ENCODE data around the gene ITPR2. TPM values are rescaled to one million over a fixed set of nuclear protein-coding genes. Genes with fewer than 3 reads are reported as not detected.

ITPR2 gene
- total and polyA plus RNA-seq, 4 donors, result 1.5 to 84.8 (median 21.8) TPM

DNA sequence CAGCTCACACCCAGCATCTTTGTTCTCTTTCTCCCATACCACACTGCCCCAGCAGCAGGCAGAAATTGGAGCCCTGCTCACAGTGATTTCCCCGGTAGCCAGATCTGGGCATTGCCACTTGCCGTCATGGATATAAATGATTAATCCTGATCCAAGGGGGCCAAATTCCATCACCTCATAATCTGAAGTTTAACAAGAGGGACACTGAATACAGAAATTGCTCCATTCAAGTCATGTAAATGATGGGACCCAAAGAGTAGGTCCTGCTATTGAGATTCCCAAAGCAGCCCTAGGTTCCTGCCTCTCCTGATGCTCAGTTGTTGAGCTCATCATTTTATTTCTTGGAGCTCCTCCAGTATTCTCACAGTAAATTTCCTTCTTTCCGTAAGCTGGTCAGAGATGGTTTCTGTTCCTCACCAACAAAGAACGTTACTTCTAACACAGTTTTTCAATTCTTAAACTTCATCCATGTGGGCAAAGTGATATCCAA, 11.7 kb downstream of the ITPR2 start:
- no peak for DNase-seq
- 88 to 91% methylated on average over 4 of the region's 4 CpGs for WGBS, 2 donors
- ATAC-seq (ENCODE audit: low FRiP score), result no peak
- Histone ChIP-seq H3K27ac (ENCODE audit: low read depth in 1 of 2, low read length in 2 of 2) (no peak overlapping the region), H3K9me3 (ENCODE audit: control insufficient read depth, low read length) (no peaks in the 10 kb centered on the region), H3K4me3 (ENCODE audit: low read length in 2 of 2) (no peak overlapping the region), H3K4me1 (ENCODE audit: control insufficient read depth in 1 of 2, insufficient read depth in 2 of 2, low read length in 2 of 2) (no peaks in the 10 kb centered on the region), H3K36me3 (ENCODE audit: control insufficient read depth in 1 of 2, insufficient read depth in 2 of 2, low read length in 1 of 2) (no peaks in the 10 kb centered on the region), H3K27me3 (ENCODE audit: control insufficient read depth in 1 of 2, insufficient read depth in 2 of 2, low read length in 1 of 2) (no peaks in the 10 kb centered on the region)
- intact Hi-C loops (cut with DNase I), result no loop called here

DNA sequence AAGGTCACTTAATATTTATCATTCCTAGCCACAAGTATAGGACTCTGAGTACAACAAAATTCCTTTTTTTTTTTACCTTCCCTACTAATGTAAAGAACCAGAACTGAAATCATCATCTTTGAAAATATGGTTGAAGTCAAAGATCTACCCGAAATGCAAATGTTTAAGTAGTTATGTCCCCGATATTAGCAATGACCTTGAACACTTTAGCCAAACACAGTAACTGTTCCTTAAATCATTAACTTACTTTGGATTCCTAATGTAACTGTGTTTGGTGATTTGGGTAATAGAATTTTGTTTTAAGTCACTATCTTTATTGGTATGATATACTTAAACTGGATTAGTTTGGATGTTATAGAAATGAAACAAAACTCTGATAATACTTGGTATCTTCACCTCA, 14.4 kb downstream of the ITPR2 start:
- DNase-seq (no peak), ATAC-seq (ENCODE audit: low FRiP score) (no peak)
- H3K27me3 ChIP-seq (ENCODE audit: control insufficient read depth in 1 of 2, insufficient read depth in 2 of 2, low read length in 1 of 2), result no peaks in the 10 kb centered on the region
- intact Hi-C loops (cut with DNase I), result no loop called here
- H3K4me1 ChIP-seq (ENCODE audit: control insufficient read depth in 1 of 2, insufficient read depth in 2 of 2, low read length in 2 of 2), result no peaks in the 10 kb centered on the region
- no peaks in the 10 kb centered on the region for H3K9me3 ChIP-seq (ENCODE audit: control insufficient read depth, low read length)
- H3K36me3 ChIP-seq (ENCODE audit: control insufficient read depth in 1 of 2, insufficient read depth in 2 of 2, low read length in 1 of 2), result no peaks in the 10 kb centered on the region
- 95 to 98% methylated on average over 2 of the region's 2 CpGs for WGBS, 2 donors
- H3K4me3 ChIP-seq (ENCODE audit: low read length in 2 of 2), result no peak overlapping the region
- H3K27ac ChIP-seq (ENCODE audit: low read depth in 1 of 2, low read length in 2 of 2), result no peak overlapping the region

DNA sequence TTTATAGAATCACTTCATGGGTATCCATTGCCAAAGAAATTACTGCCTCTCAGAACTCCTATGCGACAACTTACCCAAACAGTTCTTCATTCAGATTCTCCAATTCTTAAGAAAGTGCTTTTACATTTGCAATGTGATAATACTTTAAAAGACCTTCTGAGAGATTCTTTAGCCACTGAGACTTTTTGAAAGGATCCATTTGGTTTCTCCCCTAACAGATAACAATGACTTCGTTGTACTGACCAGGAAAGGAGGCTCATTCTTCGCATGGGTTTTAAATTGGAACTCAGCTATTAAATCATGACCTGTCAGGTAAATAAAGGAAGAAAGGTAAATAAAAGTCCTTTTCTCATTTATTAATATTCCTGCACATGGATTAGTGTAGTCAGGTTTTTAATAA, 14.8 kb downstream of the ITPR2 start:
- Histone ChIP-seq H3K27ac (ENCODE audit: low read depth in 1 of 2, low read length in 2 of 2) (no peak overlapping the region), H3K4me1 (ENCODE audit: control insufficient read depth in 1 of 2, insufficient read depth in 2 of 2, low read length in 2 of 2) (no peaks in the 10 kb centered on the region), H3K9me3 (ENCODE audit: control insufficient read depth, low read length) (no peaks in the 10 kb centered on the region), H3K36me3 (ENCODE audit: control insufficient read depth in 1 of 2, insufficient read depth in 2 of 2, low read length in 1 of 2) (no peaks in the 10 kb centered on the region), H3K27me3 (ENCODE audit: control insufficient read depth in 1 of 2, insufficient read depth in 2 of 2, low read length in 1 of 2) (no peaks in the 10 kb centered on the region), H3K4me3 (ENCODE audit: low read length in 2 of 2) (no peak overlapping the region)
- ATAC-seq (ENCODE audit: low FRiP score) (no peak), DNase-seq (no peak)
- 91 to 96% methylated on average over 3 of the region's 3 CpGs for WGBS, 2 donors
- intact Hi-C loops (cut with DNase I), result no loop called here

DNA sequence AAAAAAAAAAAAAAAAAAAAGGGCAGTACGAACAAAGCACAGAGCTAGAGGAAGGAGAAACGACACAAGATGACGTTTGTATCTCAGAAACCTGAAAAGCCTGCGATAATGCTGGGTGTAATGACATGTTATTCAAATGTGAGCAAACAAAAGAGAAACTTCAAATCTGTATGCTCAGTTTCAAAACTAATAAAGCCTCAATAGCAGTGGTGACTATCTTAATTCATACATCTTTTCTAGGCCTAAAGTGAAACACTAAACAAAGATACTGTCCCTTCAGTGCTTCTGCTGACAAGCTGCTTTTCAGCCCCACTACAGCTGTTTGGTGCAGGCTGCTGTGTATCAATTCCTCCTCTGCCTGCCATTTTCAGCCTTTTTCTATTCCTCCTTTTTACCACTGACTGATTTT, 15.8 kb downstream of the ITPR2 start:
- DNase-seq (no peak), ATAC-seq (ENCODE audit: low FRiP score) (no peak)
- Histone ChIP-seq H3K36me3 (ENCODE audit: control insufficient read depth in 1 of 2, insufficient read depth in 2 of 2, low read length in 1 of 2) (no peaks in the 10 kb centered on the region), H3K4me1 (ENCODE audit: control insufficient read depth in 1 of 2, insufficient read depth in 2 of 2, low read length in 2 of 2) (no peaks in the 10 kb centered on the region), H3K4me3 (ENCODE audit: low read length in 2 of 2) (no peak overlapping the region), H3K9me3 (ENCODE audit: control insufficient read depth, low read length) (no peaks in the 10 kb centered on the region), H3K27me3 (ENCODE audit: control insufficient read depth in 1 of 2, insufficient read depth in 2 of 2, low read length in 1 of 2) (no peaks in the 10 kb centered on the region), H3K27ac (ENCODE audit: low read depth in 1 of 2, low read length in 2 of 2) (no peak overlapping the region)
- WGBS, 2 donors, result 78 to 81% methylated on average over 4 of the region's 4 CpGs
- intact Hi-C loops (cut with DNase I), result no loop called here

DNA sequence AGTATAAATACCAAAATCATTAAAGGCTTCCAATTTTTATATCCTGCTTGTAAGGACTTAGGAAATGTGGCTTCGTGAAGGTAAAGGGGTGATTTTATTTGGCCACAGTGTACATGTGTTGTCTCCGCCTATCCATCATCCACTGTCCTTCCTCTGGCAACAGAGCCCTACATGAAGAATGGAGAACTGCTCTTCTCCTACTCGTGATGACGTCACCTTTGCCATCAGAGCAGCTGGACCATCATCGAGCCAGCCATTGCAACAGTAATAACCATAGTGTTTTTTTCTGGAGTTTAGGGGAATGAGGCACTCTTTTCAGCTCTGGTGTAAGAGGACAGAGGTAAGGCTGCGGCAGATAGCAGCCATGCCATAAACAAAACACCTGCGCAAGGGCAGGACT, 19.2 kb downstream of the ITPR2 start:
- Histone ChIP-seq H3K4me3 (ENCODE audit: low read length in 2 of 2) (no peak overlapping the region), H3K27me3 (ENCODE audit: control insufficient read depth in 1 of 2, insufficient read depth in 2 of 2, low read length in 1 of 2) (no peaks in the 10 kb centered on the region), H3K9me3 (ENCODE audit: control insufficient read depth, low read length) (no peaks in the 10 kb centered on the region), H3K4me1 (ENCODE audit: control insufficient read depth in 1 of 2, insufficient read depth in 2 of 2, low read length in 2 of 2) (no peaks in the 10 kb centered on the region), H3K36me3 (ENCODE audit: control insufficient read depth in 1 of 2, insufficient read depth in 2 of 2, low read length in 1 of 2) (no peaks in the 10 kb centered on the region), H3K27ac (ENCODE audit: low read depth in 1 of 2, low read length in 2 of 2) (no peak overlapping the region)
- no peak for ATAC-seq (ENCODE audit: low FRiP score)
- 90 to 92% methylated on average over 7 of the region's 7 CpGs for WGBS, 2 donors
- intact Hi-C loops (cut with DNase I), result no loop called here
- DNase-seq, result no peak

DNA sequence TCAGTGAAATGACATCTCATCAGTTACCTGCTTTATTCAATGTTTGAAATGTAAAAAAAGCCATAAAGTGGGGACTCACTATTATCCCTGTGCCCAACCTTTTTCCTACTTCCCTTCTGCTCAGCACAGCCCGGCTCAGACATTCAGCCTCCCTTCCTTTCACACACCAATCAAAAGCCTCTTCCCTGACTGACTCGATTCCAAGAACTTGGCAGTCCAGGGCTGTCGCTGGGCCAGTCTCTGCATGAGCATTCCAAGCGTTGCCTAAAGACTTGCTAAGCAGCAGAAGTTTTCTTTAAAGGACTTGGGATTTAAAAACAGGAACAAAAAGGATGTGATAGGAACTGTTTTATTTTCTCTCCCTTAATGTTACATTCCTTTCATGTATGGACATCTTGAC, 22.7 kb downstream of the ITPR2 start:
- WGBS, 2 donors, result 2 to 4% methylated on average over 4 of the region's 4 CpGs
- DNase-seq, result peak; percentile 86 to 87
- Histone ChIP-seq H3K4me3 (ENCODE audit: low read length in 2 of 2) (no peak overlapping the region), H3K9me3 (ENCODE audit: control insufficient read depth, low read length) (no peaks in the 10 kb centered on the region), H3K36me3 (ENCODE audit: control insufficient read depth in 1 of 2, insufficient read depth in 2 of 2, low read length in 1 of 2) (no peaks in the 10 kb centered on the region), H3K27me3 (ENCODE audit: control insufficient read depth in 1 of 2, insufficient read depth in 2 of 2, low read length in 1 of 2) (no peaks in the 10 kb centered on the region), H3K27ac (ENCODE audit: low read depth in 1 of 2, low read length in 2 of 2) (peak overlapping the region; percentile 40 to 76), H3K4me1 (ENCODE audit: control insufficient read depth in 1 of 2, insufficient read depth in 2 of 2, low read length in 2 of 2) (no peaks in the 10 kb centered on the region)
- peak; percentile 88 for ATAC-seq (ENCODE audit: low FRiP score)
- intact Hi-C loops (cut with DNase I), result no loop called here

DNA sequence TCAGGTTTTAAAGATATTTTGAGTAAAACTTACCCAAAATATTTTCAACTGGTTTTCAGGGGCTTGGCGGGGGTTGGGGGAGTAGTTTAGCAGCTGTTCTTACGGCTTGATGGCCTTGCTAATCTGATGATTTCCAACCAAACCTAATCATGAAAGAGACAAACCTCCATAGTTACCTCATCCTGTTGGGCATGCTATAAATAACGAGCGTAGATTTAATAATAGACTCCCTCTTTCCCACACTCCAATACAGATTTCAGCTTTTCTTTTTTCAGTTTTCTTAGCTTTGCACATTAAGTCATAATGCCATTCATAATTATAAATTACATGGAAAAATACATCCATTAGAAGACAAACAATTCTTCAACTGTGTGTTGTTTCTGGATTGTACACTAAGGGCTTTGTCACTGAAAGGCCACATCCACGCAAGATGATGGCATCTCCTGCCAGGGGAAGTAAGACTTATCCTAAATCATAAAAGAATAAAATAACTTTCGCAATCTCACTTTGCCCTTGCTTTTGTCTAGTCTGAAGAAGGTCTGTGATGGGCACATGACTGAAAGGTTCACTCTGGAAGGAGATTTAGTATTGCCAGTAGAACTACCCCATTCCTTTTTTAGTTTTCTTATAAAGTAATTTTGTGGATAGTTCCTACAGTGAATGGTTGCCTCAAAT, 23.2 kb downstream of the ITPR2 start:
- no peaks in the 10 kb centered on the region for H3K9me3 ChIP-seq (ENCODE audit: control insufficient read depth, low read length)
- H3K4me1 ChIP-seq (ENCODE audit: control insufficient read depth in 1 of 2, insufficient read depth in 2 of 2, low read length in 2 of 2), result peaks cover 0 to under 1% of the 10 kb centered on the region in 2 donors
- no peaks in the 10 kb centered on the region for H3K36me3 ChIP-seq (ENCODE audit: control insufficient read depth in 1 of 2, insufficient read depth in 2 of 2, low read length in 1 of 2)
- intact Hi-C loops (cut with DNase I), result no loop called here
- DNase-seq (no peak), ATAC-seq (ENCODE audit: low FRiP score) (no peak)
- peak overlapping the region; percentile 76 to 83 for H3K27ac ChIP-seq (ENCODE audit: low read depth in 1 of 2, low read length in 2 of 2)
- no peaks in the 10 kb centered on the region for H3K27me3 ChIP-seq (ENCODE audit: control insufficient read depth in 1 of 2, insufficient read depth in 2 of 2, low read length in 1 of 2)
- no peak overlapping the region for H3K4me3 ChIP-seq (ENCODE audit: low read length in 2 of 2)
- 9 to 20% methylated on average over 6 of the region's 6 CpGs for WGBS, 2 donors

DNA sequence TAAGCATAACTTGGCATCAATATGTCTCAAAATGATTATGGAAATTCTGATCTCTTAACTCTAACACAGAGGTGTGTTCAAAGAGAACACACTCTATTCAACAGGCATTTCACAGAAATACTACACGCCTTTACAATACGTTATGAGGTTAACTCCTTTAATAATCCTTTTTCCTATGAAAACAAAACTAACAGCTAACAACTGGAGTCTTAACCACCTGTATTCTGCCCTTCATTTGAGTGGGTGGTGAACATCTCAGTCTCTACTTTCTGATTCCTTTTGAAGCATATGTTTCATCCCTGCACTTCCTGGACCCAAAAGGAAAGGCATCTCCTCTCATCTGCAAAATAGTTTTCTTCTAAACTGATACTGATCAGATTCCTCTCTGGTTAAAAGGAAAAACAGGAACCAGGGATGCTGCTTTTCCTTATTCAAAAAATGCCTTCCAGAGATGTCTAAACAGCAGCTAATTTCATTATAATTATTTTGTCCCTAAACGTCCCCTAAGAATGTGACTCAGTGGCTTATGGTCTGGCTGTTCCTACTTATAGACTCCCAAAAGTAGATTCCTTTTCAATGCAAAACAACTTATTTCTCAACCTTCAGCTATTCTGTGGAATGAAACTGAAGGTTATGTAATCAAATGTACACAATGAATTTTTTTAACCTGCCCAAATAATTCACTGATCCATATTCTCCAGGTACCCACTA, 24.1 kb downstream of the ITPR2 start:
- H3K9me3 ChIP-seq (ENCODE audit: control insufficient read depth, low read length), result no peaks in the 10 kb centered on the region
- H3K4me1 ChIP-seq (ENCODE audit: control insufficient read depth in 1 of 2, insufficient read depth in 2 of 2, low read length in 2 of 2), result peaks cover 0 to 2% of the 10 kb centered on the region in 2 donors
- no peak overlapping the region for H3K4me3 ChIP-seq (ENCODE audit: low read length in 2 of 2)
- no peaks in the 10 kb centered on the region for H3K36me3 ChIP-seq (ENCODE audit: control insufficient read depth in 1 of 2, insufficient read depth in 2 of 2, low read length in 1 of 2)
- no peaks in the 10 kb centered on the region for H3K27me3 ChIP-seq (ENCODE audit: control insufficient read depth in 1 of 2, insufficient read depth in 2 of 2, low read length in 1 of 2)
- no peak for ATAC-seq (ENCODE audit: low FRiP score)
- H3K27ac ChIP-seq (ENCODE audit: low read depth in 1 of 2, low read length in 2 of 2), result peak overlapping the region in 1 of 2 donors; percentile 36
- intact Hi-C loops (cut with DNase I), result no loop called here
- DNase-seq, result no peak
- 57% methylated on average over 3 of the region's 3 CpGs for WGBS, 2 donors

DNA sequence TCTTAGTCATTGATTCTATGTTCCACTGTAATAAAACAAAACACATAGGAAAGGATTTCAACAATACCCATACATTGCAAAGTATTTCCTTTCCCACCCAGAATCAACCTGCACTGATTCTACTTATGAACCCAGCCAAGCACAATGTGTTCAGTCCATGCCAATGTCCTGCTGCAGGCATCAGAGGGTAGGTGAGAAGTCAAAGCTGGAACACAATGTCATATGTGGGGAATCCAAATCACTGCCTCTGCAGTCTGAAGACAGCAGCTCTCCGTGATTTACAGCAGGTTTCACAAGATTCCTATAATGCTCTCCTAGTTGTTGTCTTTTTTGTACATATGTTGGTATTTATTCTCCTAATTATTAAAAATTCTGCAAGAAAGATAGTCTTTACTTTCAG, 25.7 kb downstream of the ITPR2 start:
- H3K36me3 ChIP-seq (ENCODE audit: control insufficient read depth in 1 of 2, insufficient read depth in 2 of 2, low read length in 1 of 2), result no peaks in the 10 kb centered on the region
- peaks cover 0 to 2% of the 10 kb centered on the region in 2 donors for H3K4me1 ChIP-seq (ENCODE audit: control insufficient read depth in 1 of 2, insufficient read depth in 2 of 2, low read length in 2 of 2)
- DNase-seq (no peak), ATAC-seq (ENCODE audit: low FRiP score) (no peak)
- H3K27ac ChIP-seq (ENCODE audit: low read depth in 1 of 2, low read length in 2 of 2), result no peak overlapping the region
- H3K9me3 ChIP-seq (ENCODE audit: control insufficient read depth, low read length), result no peaks in the 10 kb centered on the region
- H3K27me3 ChIP-seq (ENCODE audit: control insufficient read depth in 1 of 2, insufficient read depth in 2 of 2, low read length in 1 of 2), result no peaks in the 10 kb centered on the region
- no peak overlapping the region for H3K4me3 ChIP-seq (ENCODE audit: low read length in 2 of 2)
- intact Hi-C loops (cut with DNase I), result no loop called here
- 95 to 100% methylated on average over 1 of the region's 1 CpG for WGBS, 2 donors

Measured in aorta (tissue), 5 donors.